ENCODE data around the gene KMT2D. TPM values are rescaled to one million over a fixed set of nuclear protein-coding genes. Genes with fewer than 3 reads are reported as not detected.

KMT2D gene
- total RNA-seq, 1 experiment from 2014 or later = 41.9 TPM

- peaks cover 38% of the 10 kb centered on the region for H3K27me3 ChIP-seq (ENCODE audit: low read length)
- BruUV-seq (replicated peaks) = no TSS peak
- peak overlapping the region; percentile 59 for H3K4me2 ChIP-seq (ENCODE audit: low read length)
- no peaks in the 10 kb centered on the region for H3K9me2 ChIP-seq (replicated peaks; ENCODE audit: low read length)
- no peak overlapping the region for H3K27ac ChIP-seq (ENCODE audit: low read length)
- CTCF ChIA-PET = interaction anchor here (0.6 to 0.9 kb wide), 6 partner anchors 13 to 28 kb away, joined by 3 to 6 read pairs (median 4); partner anchors contain the start of genes LMBR1L and RHEBL1
- intact Hi-C loops (cut with micrococcal nuclease) = loop anchor here (1.0 kb wide), 1 partner anchor 28 kb away; no protein-coding TSS in a partner anchor
- DNase-seq = peak; percentile 63
- peak overlapping the region; percentile 54; the same call in 1 of the 2 replicates for H2AFZ ChIP-seq (ENCODE audit: low read length)
- no peaks in the 10 kb centered on the region for H4K20me1 ChIP-seq (ENCODE audit: low read length)
- peak; percentile 29 for ATAC-seq
- no peaks in the 10 kb centered on the region for H3K36me3 ChIP-seq (ENCODE audit: low read depth, low read length)
- no peak overlapping the region for H3K9ac ChIP-seq (ENCODE audit: low read length)
- POLR2A ChIA-PET (ENCODE audit: unreplicated experiment) = no interaction called here
- TF ChIP-seq CTCF (conservative IDR thresholded peaks at IDR 0.05; ENCODE audit: low read depth, low read length) (peak; percentile 61), EZH2phosphoT487 (IDR thresholded peaks at IDR 0.05; ENCODE audit: borderline replicate concordance, low read length) (no peak), EZH2 (IDR thresholded peaks at IDR 0.05; ENCODE audit: low read length, unreplicated experiment) (no peak)
- no peaks in the 10 kb centered on the region for H3K79me2 ChIP-seq (ENCODE audit: low read length)
- H3K4me3 ChIP-seq (ENCODE audit: low read length) = peak overlapping the region; percentile 43
- H3F3A ChIP-seq (ENCODE audit: low read length, unreplicated experiment) = no peaks in the 10 kb centered on the region
- H3K9me3 ChIP-seq (ENCODE audit: low read length) = no peaks in the 10 kb centered on the region
- H3K4me1 ChIP-seq (ENCODE audit: insufficient read depth, low read length) = peaks cover 33% of the 10 kb centered on the region
Observed at GRCh38 chr12:49092086-49092815, 31.7 kb upstream of the KMT2D start.

GRCh38 chr12:49091836-49092085 is 31.2 kb upstream of the KMT2D start:
- Histone ChIP-seq H3K4me3 (ENCODE audit: low read length) (peak overlapping the region; percentile 43), H4K20me1 (ENCODE audit: low read length) (no peaks in the 10 kb centered on the region), H3K27me3 (ENCODE audit: low read length) (peaks cover 38% of the 10 kb centered on the region), H3K4me2 (ENCODE audit: low read length) (peak overlapping the region; percentile 59), H3K9me2 (replicated peaks; ENCODE audit: low read length) (no peaks in the 10 kb centered on the region), H3F3A (ENCODE audit: low read length, unreplicated experiment) (no peaks in the 10 kb centered on the region), H3K9me3 (ENCODE audit: low read length) (no peaks in the 10 kb centered on the region), H3K36me3 (ENCODE audit: low read depth, low read length) (no peaks in the 10 kb centered on the region), H3K9ac (ENCODE audit: low read length) (no peak overlapping the region), H3K79me2 (ENCODE audit: low read length) (no peaks in the 10 kb centered on the region), H3K27ac (ENCODE audit: low read length) (no peak overlapping the region), H2AFZ (ENCODE audit: low read length) (peak overlapping the region; percentile 54), H3K4me1 (ENCODE audit: insufficient read depth, low read length) (peaks cover 33% of the 10 kb centered on the region)
- no peak for DNase-seq
- TF ChIP-seq EZH2phosphoT487 (IDR thresholded peaks at IDR 0.05; ENCODE audit: borderline replicate concordance, low read length) = no peak
- TF ChIP-seq EZH2 (IDR thresholded peaks at IDR 0.05; ENCODE audit: low read length, unreplicated experiment) = no peak
- no peak for TF ChIP-seq CTCF (conservative IDR thresholded peaks at IDR 0.05; ENCODE audit: low read depth, low read length)
- POLR2A ChIA-PET (ENCODE audit: unreplicated experiment) = no interaction called here
- ATAC-seq = no peak
- CTCF ChIA-PET = interaction anchor here (0.7 kb wide), 1 partner anchor 19 kb away, joined by 3 read pairs; the partner anchor contains the start of gene LMBR1L
- intact Hi-C loops (cut with micrococcal nuclease) = loop anchor here (1.0 kb wide), 1 partner anchor 27 kb away; no protein-coding TSS in a partner anchor
- BruUV-seq (replicated peaks) = no TSS peak
